Heart right ventricle (tissue), 16 donors: ENCODE data around the gene TPM2. TPM values are rescaled to one million over a fixed set of nuclear protein-coding genes. Genes with fewer than 3 reads are reported as not detected.

Experiments
- ATAC-seq, 8 donors: fragments of 200-7000 bp; cut with Tn5 transposase; one replicate each; pipeline ENCODE4 v1.9.1; 2020; ENCODE audit warnings: mild to moderate bottlenecking in 8 of 8, moderate library complexity in 8 of 8, moderate number of reproducible peaks in 1 of 8
- DNase-seq, 2 donors: peaks; one replicate each; pipeline ENCODE4 v3.0.0-alpha.2; 2020
- H3K27ac ChIP-seq, 10 donors: fragments of 200-600 bp; sonication (generic) in 2 of 10; one replicate each; pipeline versions ENCODE4 v1.5.0 to v1.8.0; 2020 to 2022; ENCODE audit warnings: mild to moderate bottlenecking in 3 of 10
- H3K27me3 ChIP-seq, 7 donors: fragments of 200-600 bp; one replicate each; pipeline ENCODE4 v1.8.0; 2021 to 2022; ENCODE audit warnings: mild to moderate bottlenecking in 2 of 7
- H3K36me3 ChIP-seq, 9 donors: fragments of 200-600 bp; sonication (generic) in 1 of 9; one replicate each; pipeline versions ENCODE4 v1.5.0 to v1.8.0; 2020 to 2022; ENCODE audit warnings: mild to moderate bottlenecking in 2 of 9
- H3K4me1 ChIP-seq, 9 donors: fragments of 200-600 bp; sonication (generic) in 1 of 9; one replicate each; pipeline versions ENCODE4 v1.5.0 to v1.8.0; 2020 to 2022; ENCODE audit warnings: mild to moderate bottlenecking in 4 of 9
- H3K4me3 ChIP-seq, 10 donors: fragments of 200-600 bp; sonication (generic) in 2 of 10; one replicate each; pipeline versions ENCODE4 v1.5.0 to v1.8.0; 2020 to 2022; ENCODE audit warnings: mild to moderate bottlenecking in 7 of 10, moderate library complexity in 2 of 10
- H3K9me3 ChIP-seq, 11 donors: fragments of 200-600 bp in 10 of 11; sonication (generic) in 2 of 11; one replicate each; pipeline versions ENCODE4 v1.5.0 to v1.8.0; 2013 to 2022; ENCODE audit warnings: mild to moderate bottlenecking in 2 of 11, control low read depth in 1 of 11, moderate library complexity in 1 of 11
- CTCF ChIP-seq, 9 donors: fragments of 200-600 bp; sonication (generic) in 2 of 9; IDR thresholded peaks; one replicate each; pipeline versions ENCODE4 v1.5.0 to v1.8.0; 2021 to 2022; ENCODE audit warnings: antibody characterized with exemption in 9 of 9, mild to moderate bottlenecking in 5 of 9, moderate library complexity in 1 of 9
- WGBS, 2 donors: extraction: QIAGEN DNeasy Blood & Tissue Kit; methylation state at CpG; one replicate each; pipeline ENCODE4 v1.1.7; 2013; ENCODE audit warnings: inconsistent platforms in 1 of 2; 5-methylcytosine and 5-hydroxymethylcytosine counted together
- intact Hi-C, 10 donors: fragments of 100-400 bp; cut with DNase I; formaldehyde crosslinking; loops; one replicate each; pipeline versions ENCODE4 v1.11.1 to v1.14.2; 2022
- polyA plus RNA-seq, 2 donors: library from polyadenylated mRNA; stranded (reverse); fragments of 200-250 nt; gene quantifications; one replicate each; pipeline ENCODE4 v1.2.3, GENCODE V29; 2013
- total RNA-seq, 10 donors: library from RNA; stranded (reverse); fragmentation: NEBNext Ultra II Directional in 3 of 10; extraction: Animal tissue kit (Norgen Biotek cat#: 25700) in 3 of 10; gene quantifications; one replicate each; pipeline versions ENCODE4 v1.2.1 to v1.2.4, GENCODE V29; 2021 to 2023
- donor health status: Arrhythmogenic right ventricular cardiomyopathy.
- donor health status: ischemic (EF 13 %, LVEDD 7.1; RV severe dilation, severe dysfunction).
- donor health status: healthy with polysubstance abuse.
- donor health status: DM: no; HTN: yes; CAD: no.
- donor health status: DM: no; HTN: no; CAD: no.
- donor health status: ischemic (EF 25% LVEDD 6.9; RV normal size, moderate dysfunction).
- donor health status: ischemic (EF 25% LVEDD 5.7; RV mildly dilated, moderate dysfunction).
- donor health status: healthy.
- donor health status: DM: yes; HTN: yes; CAD: no.
- donor health status: Ischemic cardiomyopathy.
- donor health status: ischemic (EF 35%, LVEDD 5.7; RV mildly dilated, moderate dysfunction).
- donor health status: nonischemic (EF 11% LVEDD 7.7; RV severe dilation, severe dysfunction).
- donor health status: DM: yes; HTN: yes; CAD: no.
- donor health status: PGD.
- donor health status: ischemic (EF 29% LVEDD 5.4; RV normal size, mild dysfunction).
- donor health status: nonischemic (EF 23%, LVEDD 6.1; RV moderate dilation, normal function).

Gene TPM2
- total and polyA plus RNA-seq, 12 donors, result 548 to 1,940 (median 784) TPM

- Histone ChIP-seq H3K36me3 (peaks cover 0 to 30% (median 18%) of the 10 kb centered on the region in 9 donors), H3K27me3 (peaks cover 0 to 8% (median 0%) of the 10 kb centered on the region in 7 donors), H3K4me1 (peaks cover 9 to 67% (median 48%) of the 10 kb centered on the region in 9 donors), H3K4me3 (peak overlapping the region; percentile 45 to 86 (median 71)), H3K9me3 (no peaks in the 10 kb centered on the region), H3K27ac (peak overlapping the region; percentile 72 to 100 (median 94))
- ATAC-seq (peak in 1 of 8 donors; percentile 2), DNase-seq (no peak)
- 46 to 49% methylated on average over 12 of the region's 12 CpGs for WGBS, 2 donors
- intact Hi-C loops, result loop anchor here in 2 of 10 donors (2.0 kb wide), 1 partner anchor 30 kb away; the partner anchor contains the start of genes CCDC107 (in 2 of the 2) and RMRP (in 2 of the 2)
- TF ChIP-seq CTCF (IDR thresholded peaks at IDR 0.05), result no peak
These were observed 875 bp downstream of the TPM2 start for GRCh38 chr9:35688558-35689541.

DNA sequence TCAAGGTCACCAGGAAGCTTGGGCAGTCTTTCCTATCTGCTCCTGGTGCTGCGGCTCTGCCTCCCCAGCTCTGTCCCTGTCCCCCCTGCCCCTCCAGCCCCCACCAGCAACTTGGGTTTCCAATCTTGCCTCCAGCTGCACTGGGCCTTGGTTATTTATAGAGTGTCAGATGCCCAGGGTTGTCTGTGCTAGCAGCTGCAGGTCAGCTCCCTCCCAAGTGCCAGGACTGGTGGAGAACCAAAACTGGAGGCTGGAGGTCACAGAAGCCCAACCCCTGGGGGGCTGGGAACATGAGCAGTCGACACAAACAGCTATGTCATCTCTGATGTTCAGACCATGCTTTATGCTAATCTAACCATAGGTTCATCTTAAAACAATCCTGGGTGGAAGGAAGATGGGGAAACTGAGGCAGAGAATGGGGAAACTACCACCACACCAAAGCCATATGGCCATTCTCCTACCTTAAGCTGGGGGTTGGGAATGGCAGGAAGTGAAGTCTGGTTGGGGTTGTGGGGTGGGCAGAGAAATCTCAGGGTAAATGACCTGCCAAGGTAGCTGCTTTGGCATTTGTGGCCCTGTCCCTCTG lies 1.7 kb downstream of the TPM2 start:
- peak overlapping the region; percentile 42 to 100 (median 94) for H3K27ac ChIP-seq
- peaks cover 9 to 71% (median 48%) of the 10 kb centered on the region in 9 donors for H3K4me1 ChIP-seq
- H3K27me3 ChIP-seq, result peaks cover 0 to 8% (median 0%) of the 10 kb centered on the region in 7 donors
- H3K36me3 ChIP-seq, result peaks cover 0 to 38% (median 25%) of the 10 kb centered on the region in 9 donors
- DNase-seq (peak in 1 of 2 donors; percentile 47), ATAC-seq (peak in 1 of 8 donors; percentile 4)
- 38 to 42% methylated on average over 2 of the region's 2 CpGs for WGBS, 2 donors
- intact Hi-C loops, result loop anchor here in 3 of 10 donors (2.0 kb wide), 2 partner anchors 23 to 29 kb away; partner anchors contain the start of genes CCDC107 (in 2 of the 3), RMRP (in 2 of the 3) and ARHGEF39 (in 1 of the 3)
- TF ChIP-seq CTCF (IDR thresholded peaks at IDR 0.05), result no peak
- H3K9me3 ChIP-seq, result no peaks in the 10 kb centered on the region
- H3K4me3 ChIP-seq, result peak overlapping the region in 9 of 10 donors; percentile 45 to 86 (median 75)

GRCh38 chr9:35687306-35687705 lies 2.4 kb downstream of the TPM2 start:
- no peak for DNase-seq
- H3K36me3 ChIP-seq, result peaks cover 0 to 45% (median 32%) of the 10 kb centered on the region in 9 donors
- no peak for ATAC-seq
- 54 to 58% methylated on average over 2 of the region's 2 CpGs for WGBS, 2 donors
- peak overlapping the region in 9 of 10 donors; percentile 45 to 86 (median 75) for H3K4me3 ChIP-seq
- intact Hi-C loops, result loop anchor here in 1 of 10 donors (2.0 kb wide), 1 partner anchor 23 kb away; the partner anchor contains the start of gene ARHGEF39
- peak overlapping the region in 9 of 10 donors; percentile 42 to 100 (median 97) for H3K27ac ChIP-seq
- H3K27me3 ChIP-seq, result peaks cover 0 to 8% (median 0%) of the 10 kb centered on the region in 7 donors
- H3K4me1 ChIP-seq, result peaks cover 9 to 71% (median 48%) of the 10 kb centered on the region in 9 donors
- H3K9me3 ChIP-seq, result no peaks in the 10 kb centered on the region
- TF ChIP-seq CTCF (IDR thresholded peaks at IDR 0.05), result no peak
